GM12892 (cell line): ENCODE data around the gene TRIAP1.

Experiments used
- POLR2A ChIP-seq: IDR thresholded peaks from 2 replicates; pipeline ENCODE4 v1.6.1; 2011; ENCODE audit warnings: low read depth, low read length, control low read depth
- POLR2AphosphoS5 ChIP-seq: IDR thresholded peaks from 2 replicates; pipeline ENCODE4 v1.6.1; 2011; ENCODE audit warnings: low read depth, low read length, control low read depth

DNA sequence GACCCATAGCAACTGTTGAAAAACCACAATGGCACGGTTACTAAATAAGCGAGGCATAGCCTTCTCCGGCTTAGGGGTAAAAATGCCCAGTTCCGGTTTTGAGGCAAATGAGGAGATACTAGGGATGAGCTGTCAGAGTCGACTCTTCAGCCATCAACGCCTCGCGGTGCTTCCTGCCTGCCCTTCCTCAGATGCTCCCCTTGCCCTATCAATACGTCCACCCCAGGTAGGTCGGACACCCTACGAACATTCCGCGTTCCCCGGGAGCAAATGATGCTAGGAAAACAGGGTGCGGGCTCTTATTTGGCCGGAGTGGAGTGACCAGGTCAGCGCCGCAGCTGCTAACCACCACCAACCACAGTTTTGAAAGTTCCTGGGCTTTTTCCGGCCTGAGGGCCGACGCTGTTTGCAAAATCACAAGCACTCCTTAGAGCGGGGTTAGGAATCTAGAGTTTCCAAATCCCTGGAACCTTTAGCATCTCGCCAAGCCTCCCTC is 22.2 kb upstream of the TRIAP1 start:
- TF ChIP-seq POLR2AphosphoS5 (no peak), POLR2A (no peak)
